Spleen (tissue), 7 donors: ENCODE results near the gene ASB13.

Source experiments
- POLR2A ChIP-seq, 3 donors: fragments of 450-650 bp; IDR thresholded peaks; one replicate each; pipeline ENCODE4 v1.5.1; 2017; ENCODE audit warnings: antibody characterized with exemption in 3 of 3, mild to moderate bottlenecking in 1 of 3
- POLR2AphosphoS5 ChIP-seq, 3 donors: sonication (generic); formaldehyde crosslinking; IDR thresholded peaks; one replicate each; pipeline ENCODE4 v1.5.1; 2017; ENCODE audit warnings: antibody characterized with exemption in 3 of 3
- TF ChIP-seq, protein P1 (sequence below), 11 experiments: fragments of 200-600 bp in 7 of 11; fragments of 450-650 bp in 4 of 11; sonication (generic) in 4 of 11; IDR thresholded peaks in 8 of 11; conservative IDR thresholded peaks in 3 of 11; 1 replicate in 7 of 11; 2 replicates in 4 of 11; pipeline versions ENCODE4 v1.4.0 to v1.8.0; 2016 to 2021; ENCODE audit warnings: antibody characterized with exemption in 11 of 11, inconsistent platforms in 4 of 11, mild to moderate bottlenecking in 1 of 11
- donor health status: DM: no; HTN: no; CAD: no; lungs with moderate emphysema.
- donor health status: DM: no; HTN: no; CAD: no.
- donor health status: DM: no; HTN: no; CAD: no.

GRCh38 chr10:5629303-5630111, 36.9 kb downstream of the ASB13 start:
- no peak for TF ChIP-seq POLR2A (IDR thresholded peaks at IDR 0.05)
- TF ChIP-seq, protein P1, sequence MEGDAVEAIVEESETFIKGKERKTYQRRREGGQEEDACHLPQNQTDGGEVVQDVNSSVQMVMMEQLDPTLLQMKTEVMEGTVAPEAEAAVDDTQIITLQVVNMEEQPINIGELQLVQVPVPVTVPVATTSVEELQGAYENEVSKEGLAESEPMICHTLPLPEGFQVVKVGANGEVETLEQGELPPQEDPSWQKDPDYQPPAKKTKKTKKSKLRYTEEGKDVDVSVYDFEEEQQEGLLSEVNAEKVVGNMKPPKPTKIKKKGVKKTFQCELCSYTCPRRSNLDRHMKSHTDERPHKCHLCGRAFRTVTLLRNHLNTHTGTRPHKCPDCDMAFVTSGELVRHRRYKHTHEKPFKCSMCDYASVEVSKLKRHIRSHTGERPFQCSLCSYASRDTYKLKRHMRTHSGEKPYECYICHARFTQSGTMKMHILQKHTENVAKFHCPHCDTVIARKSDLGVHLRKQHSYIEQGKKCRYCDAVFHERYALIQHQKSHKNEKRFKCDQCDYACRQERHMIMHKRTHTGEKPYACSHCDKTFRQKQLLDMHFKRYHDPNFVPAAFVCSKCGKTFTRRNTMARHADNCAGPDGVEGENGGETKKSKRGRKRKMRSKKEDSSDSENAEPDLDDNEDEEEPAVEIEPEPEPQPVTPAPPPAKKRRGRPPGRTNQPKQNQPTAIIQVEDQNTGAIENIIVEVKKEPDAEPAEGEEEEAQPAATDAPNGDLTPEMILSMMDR (IDR thresholded peaks at IDR 0.05 in 8 of 11, conservative IDR thresholded peaks at IDR 0.05 in 3 of 11): peak; percentile 71 to 91 (median 86)
- TF ChIP-seq POLR2AphosphoS5 (IDR thresholded peaks at IDR 0.05): peak in 1 of 3 donors; percentile 38
